Measurements from ENCODE around the gene SURF2. TPM values are rescaled to one million over a fixed set of nuclear protein-coding genes. Genes with fewer than 3 reads are reported as not detected.

SURF2 gene
- total and polyA plus RNA-seq, 9 of the 15 experiments (the other 6 are each of a cell fraction or from before 2014, with no cell fraction given), result 5.5 to 82.5 (median 21.3) TPM

DNA sequence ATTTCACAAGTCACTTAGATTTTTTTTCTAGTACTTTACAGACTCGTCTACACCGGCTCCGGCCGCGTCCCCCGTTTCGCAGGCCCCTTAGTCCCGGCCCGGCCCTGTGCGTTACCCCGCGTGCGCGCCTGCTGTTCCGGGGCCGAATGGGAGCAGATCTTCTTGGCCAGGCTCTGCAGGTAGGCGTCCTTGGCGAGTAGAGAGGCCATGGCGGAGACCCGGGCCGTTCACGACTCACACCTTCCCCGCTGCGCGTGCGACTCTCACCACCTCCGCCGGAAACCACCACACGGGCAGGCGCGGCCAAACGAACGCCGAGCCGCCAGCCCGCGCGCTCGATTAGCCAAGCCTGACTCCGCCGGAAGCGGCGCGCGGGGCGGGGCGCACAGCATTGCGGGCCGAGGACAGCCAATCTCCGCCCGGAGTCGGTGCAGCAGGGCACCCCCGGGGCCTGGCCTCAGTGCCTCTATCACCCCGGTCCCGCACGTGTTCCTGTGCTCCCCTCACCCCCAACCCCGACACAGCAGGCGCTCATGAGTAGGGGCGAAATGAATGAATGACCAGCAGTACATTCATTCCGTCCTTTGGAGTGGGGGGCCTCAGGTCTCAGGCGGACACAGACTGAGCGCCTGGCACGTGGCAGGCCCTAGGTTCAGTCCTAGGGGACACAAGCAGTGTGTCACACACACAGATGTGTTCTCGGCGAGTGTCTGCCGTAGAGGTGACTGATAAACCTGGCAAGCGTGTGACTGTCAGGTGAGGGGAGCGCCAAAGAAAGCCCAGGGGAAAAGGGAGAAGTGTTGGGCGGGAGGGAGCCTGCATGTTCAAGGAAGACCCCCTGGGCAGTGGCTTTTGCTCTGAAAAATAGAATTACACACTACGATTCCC is 20.2 kb upstream of the SURF2 start, which contains the start of gene SURF6 (continued):
- TF ChIP-seq ZNF717 (CRISPR knock-in tag; IDR thresholded peaks at IDR 0.05) (no peak), HNRNPH1 (optimal IDR thresholded peaks at IDR 0.05; ENCODE audit: low read depth, low read length) (no peak), HLTF (IDR thresholded peaks at IDR 0.05) (no peak; the same call in 1 of the 2 replicates), RFX1 (IDR thresholded peaks at IDR 0.05) (no peak), SNRNP70 (optimal IDR thresholded peaks at IDR 0.05; ENCODE audit: low read depth, low read length) (no peak), MCM5 (IDR thresholded peaks at IDR 0.05; ENCODE audit: low read depth) (no peak), NFYB (IDR thresholded peaks at IDR 0.05; ENCODE audit: extremely low read depth, insufficient read length) (no peak), ESRRA (IDR thresholded peaks at IDR 0.05; ENCODE audit: borderline replicate concordance, low read depth) (peak; percentile 75; the same call in 1 of the 2 replicates), ZNF224 (CRISPR knock-in tag; IDR thresholded peaks at IDR 0.05) (no peak), ZNF436 (CRISPR knock-in tag; IDR thresholded peaks at IDR 0.05) (no peak), BRF2 (IDR thresholded peaks at IDR 0.05; ENCODE audit: borderline replicate concordance, insufficient read depth, insufficient read length) (no peak), PCBP2 (IDR thresholded peaks at IDR 0.05; ENCODE audit: low read depth, low read length, poor library complexity, severe bottlenecking) (no peak), ZNF589 (CRISPR knock-in tag; IDR thresholded peaks at IDR 0.05; ENCODE audit: low read depth) (0 out of 2 replicates have a peak, but pooled peaks have one; percentile 70), HDAC1 (IDR thresholded peaks at IDR 0.05) (peak in 1 of 2 experiments; percentile 89; a peak in 2 of 4 replicates), SRSF3 (IDR thresholded peaks at IDR 0.05; ENCODE audit: insufficient read depth, low read length) (no peak), THAP7 (CRISPR knock-in tag; IDR thresholded peaks at IDR 0.05) (peak; percentile 34; the same call in 1 of the 2 replicates), HDGF (IDR thresholded peaks at IDR 0.05) (no peak), ZNF212 (CRISPR knock-in tag; IDR thresholded peaks at IDR 0.05) (no peak), BDP1 (IDR thresholded peaks at IDR 0.05; ENCODE audit: insufficient read depth, insufficient read length) (no peak), MECOM (CRISPR knock-in tag; IDR thresholded peaks at IDR 0.05) (no peak), ILF3 (IDR thresholded peaks at IDR 0.05; ENCODE audit: borderline replicate concordance) (no peak), SAP30 (IDR thresholded peaks at IDR 0.05; ENCODE audit: borderline replicate concordance, insufficient read depth, low read depth, low read length, poor library complexity, severe bottlenecking) (peak; percentile 92), EP300 (IDR thresholded peaks at IDR 0.05; ENCODE audit: low read length) (peak; percentile 41; the same call in 1 of the 2 replicates), E2F3 (CRISPR knock-in tag; IDR thresholded peaks at IDR 0.05) (no peak)
- TF ChIP-seq, protein P1, sequence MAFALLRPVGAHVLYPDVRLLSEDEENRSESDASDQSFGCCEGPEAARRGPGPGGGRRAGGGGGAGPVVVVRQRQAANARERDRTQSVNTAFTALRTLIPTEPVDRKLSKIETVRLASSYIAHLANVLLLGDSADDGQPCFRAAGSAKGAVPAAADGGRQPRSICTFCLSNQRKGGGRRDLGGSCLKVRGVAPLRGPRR (CRISPR knock-in tag; IDR thresholded peaks at IDR 0.05), result peak; percentile 33; the same call in 1 of the 2 replicates
- TF ChIP-seq, protein P2, sequence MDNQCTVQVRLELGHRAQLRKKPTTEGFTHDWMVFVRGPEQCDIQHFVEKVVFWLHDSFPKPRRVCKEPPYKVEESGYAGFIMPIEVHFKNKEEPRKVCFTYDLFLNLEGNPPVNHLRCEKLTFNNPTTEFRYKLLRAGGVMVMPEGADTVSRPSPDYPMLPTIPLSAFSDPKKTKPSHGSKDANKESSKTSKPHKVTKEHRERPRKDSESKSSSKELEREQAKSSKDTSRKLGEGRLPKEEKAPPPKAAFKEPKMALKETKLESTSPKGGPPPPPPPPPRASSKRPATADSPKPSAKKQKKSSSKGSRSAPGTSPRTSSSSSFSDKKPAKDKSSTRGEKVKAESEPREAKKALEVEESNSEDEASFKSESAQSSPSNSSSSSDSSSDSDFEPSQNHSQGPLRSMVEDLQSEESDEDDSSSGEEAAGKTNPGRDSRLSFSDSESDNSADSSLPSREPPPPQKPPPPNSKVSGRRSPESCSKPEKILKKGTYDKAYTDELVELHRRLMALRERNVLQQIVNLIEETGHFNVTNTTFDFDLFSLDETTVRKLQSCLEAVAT (IDR thresholded peaks at IDR 0.05), result peak in 1 of 2 experiments; percentile 100; a peak in 2 of 4 replicates
